HEK293 (cell line): Measurements from ENCODE around the gene TP73.

ENCODE experiments used
- FEZF1 ChIP-seq: fragments of 450-650 bp; formaldehyde crosslinking; IDR thresholded peaks from 2 replicates; pipeline ENCODE4 v1.5.1; 2016; ENCODE audit warnings: missing biosample characterization, missing genetic modification characterization
- HIC1 ChIP-seq: fragments of 450-650 bp; formaldehyde crosslinking; IDR thresholded peaks from 2 replicates; pipeline ENCODE4 v1.5.1; 2016; ENCODE audit warnings: missing biosample characterization, missing genetic modification characterization
- HOXA7 ChIP-seq: sonication (generic); formaldehyde crosslinking; IDR thresholded peaks from 2 replicates; pipeline ENCODE4 v1.8.1; 2022; ENCODE audit warnings: missing genetic modification reagents, borderline replicate concordance
- KLF7 ChIP-seq: fragments of 450-650 bp; formaldehyde crosslinking; IDR thresholded peaks from 2 replicates; pipeline ENCODE4 v1.5.1; 2016; ENCODE audit warnings: missing biosample characterization, missing genetic modification characterization, borderline replicate concordance
- OSR2 ChIP-seq: fragments of 450-650 bp; formaldehyde crosslinking; IDR thresholded peaks from 2 replicates; pipeline ENCODE4 v1.5.1; 2016; ENCODE audit warnings: missing biosample characterization, missing genetic modification characterization
- PRDM4 ChIP-seq: fragments of 450-650 bp; formaldehyde crosslinking; IDR thresholded peaks from 2 replicates; pipeline ENCODE4 v1.5.1; 2017; ENCODE audit warnings: missing biosample characterization, missing genetic modification characterization
- SCRT1 ChIP-seq: fragments of 450-650 bp; formaldehyde crosslinking; IDR thresholded peaks from 2 replicates; pipeline ENCODE4 v1.5.1; 2016; ENCODE audit warnings: missing biosample characterization, missing genetic modification characterization, borderline replicate concordance
- SP3 ChIP-seq: fragments of 450-650 bp; formaldehyde crosslinking; IDR thresholded peaks from 2 replicates; pipeline ENCODE4 v1.5.1; 2016; ENCODE audit warnings: missing biosample characterization, missing genetic modification characterization
- ZFP3 ChIP-seq: fragments of 450-650 bp; formaldehyde crosslinking; IDR thresholded peaks from 2 replicates; pipeline ENCODE4 v1.5.1; 2016; ENCODE audit warnings: low read depth, missing biosample characterization, missing genetic modification characterization
- ZNF146 ChIP-seq: fragments of 450-650 bp; formaldehyde crosslinking; IDR thresholded peaks from 2 replicates; pipeline ENCODE4 v1.5.1; 2016; ENCODE audit warnings: missing biosample characterization, missing genetic modification characterization
- ZNF157 ChIP-seq: fragments of 450-650 bp; formaldehyde crosslinking; IDR thresholded peaks from 2 replicates; pipeline ENCODE4 v1.5.1; 2016; ENCODE audit warnings: missing biosample characterization, missing genetic modification characterization
- ZNF175 ChIP-seq: fragments of 450-650 bp; formaldehyde crosslinking; IDR thresholded peaks from 2 replicates; pipeline ENCODE4 v1.5.1; 2016; ENCODE audit warnings: missing biosample characterization, missing genetic modification characterization
- ZNF18 ChIP-seq: fragments of 450-650 bp; formaldehyde crosslinking; IDR thresholded peaks from 2 replicates; pipeline ENCODE4 v1.5.1; 2016; ENCODE audit warnings: missing biosample characterization, missing genetic modification characterization
- ZNF223 ChIP-seq: fragments of 450-650 bp; formaldehyde crosslinking; IDR thresholded peaks from 2 replicates; pipeline ENCODE4 v1.5.1; 2016; ENCODE audit warnings: missing biosample characterization, missing genetic modification characterization
- ZNF23 ChIP-seq: fragments of 450-650 bp; formaldehyde crosslinking; IDR thresholded peaks from 2 replicates; pipeline ENCODE4 v1.5.1; 2016; ENCODE audit warnings: missing biosample characterization, missing genetic modification characterization, borderline replicate concordance
- ZNF341 ChIP-seq: fragments of 450-650 bp; formaldehyde crosslinking; IDR thresholded peaks from 2 replicates; pipeline ENCODE4; 2016; ENCODE audit warnings: low read depth, missing biosample characterization, missing genetic modification characterization
- ZNF37A ChIP-seq: fragments of 450-650 bp; IDR thresholded peaks from 2 replicates; pipeline ENCODE4 v1.5.1; 2018; ENCODE audit warnings: missing biosample characterization, missing genetic modification characterization
- ZNF404 ChIP-seq: fragments of 450-650 bp; formaldehyde crosslinking; IDR thresholded peaks from 2 replicates; pipeline ENCODE4 v1.5.1; 2017; ENCODE audit warnings: missing biosample characterization, missing genetic modification characterization
- ZNF501 ChIP-seq: fragments of 450-650 bp; formaldehyde crosslinking; IDR thresholded peaks from 2 replicates; pipeline ENCODE4 v1.5.1; 2016; ENCODE audit warnings: missing biosample characterization, missing genetic modification characterization
- ZNF510 ChIP-seq: fragments of 450-650 bp; formaldehyde crosslinking; IDR thresholded peaks from 2 replicates; pipeline ENCODE4 v1.5.1; 2018; ENCODE audit warnings: mild to moderate bottlenecking, missing genetic modification characterization, missing biosample characterization; ENCODE audit not compliant: insufficient replicate concordance
- ZNF518A ChIP-seq: fragments of 450-650 bp; formaldehyde crosslinking; conservative IDR thresholded peaks from 2 replicates; pipeline ENCODE4 v1.5.1; 2016; ENCODE audit warnings: low read depth, missing biosample characterization, missing genetic modification characterization
- ZNF521 ChIP-seq: fragments of 450-650 bp; formaldehyde crosslinking; IDR thresholded peaks from 2 replicates; pipeline ENCODE4 v1.5.1; 2017; ENCODE audit warnings: missing biosample characterization, mild to moderate bottlenecking, missing genetic modification characterization
- ZNF544 ChIP-seq: fragments of 450-650 bp; formaldehyde crosslinking; IDR thresholded peaks from 2 replicates; pipeline ENCODE4 v1.5.0; 2017; ENCODE audit warnings: missing biosample characterization, missing genetic modification characterization
- ZNF549 ChIP-seq: fragments of 450-650 bp; IDR thresholded peaks from 2 replicates; pipeline ENCODE4 v1.5.1; 2018; ENCODE audit warnings: missing biosample characterization, missing genetic modification characterization, mild to moderate bottlenecking, inconsistent platforms, moderate library complexity
- ZNF571 ChIP-seq: fragments of 450-650 bp; formaldehyde crosslinking; IDR thresholded peaks from 2 replicates; pipeline ENCODE4 v1.5.0; 2017; ENCODE audit warnings: missing biosample characterization, missing genetic modification characterization
- ZNF600 ChIP-seq: fragments of 450-650 bp; formaldehyde crosslinking; IDR thresholded peaks from 2 replicates; pipeline ENCODE4 v1.5.1; 2016; ENCODE audit warnings: missing biosample characterization, missing genetic modification characterization
- ZNF660 ChIP-seq: fragments of 450-650 bp; IDR thresholded peaks from 2 replicates; pipeline ENCODE4 v1.5.1; 2018; ENCODE audit warnings: missing biosample characterization, mild to moderate bottlenecking, missing genetic modification characterization
- ZNF677 ChIP-seq: fragments of 450-650 bp; IDR thresholded peaks from 2 replicates; pipeline ENCODE4 v1.5.0; 2018; ENCODE audit warnings: missing biosample characterization, mild to moderate bottlenecking, missing genetic modification characterization, moderate library complexity
- ZSCAN5A ChIP-seq: fragments of 450-650 bp; formaldehyde crosslinking; IDR thresholded peaks from 2 replicates; pipeline ENCODE4 v1.5.1; 2016; ENCODE audit warnings: missing biosample characterization, missing genetic modification characterization

Gene TP73

GRCh38 chr1:3711780-3712451 lies 59.6 kb downstream of the TP73 start (continued):
- TF ChIP-seq ZNF660 (no peak), ZNF571 (tag by site-specific recombination) (no peak), SCRT1 (tag by site-specific recombination) (no peak), ZNF521 (tag by site-specific recombination) (no peak), ZNF510 (tag by site-specific recombination) (no peak), ZNF549 (tag by site-specific recombination) (no peak), OSR2 (tag by site-specific recombination) (peak; percentile 92), ZNF175 (tag by site-specific recombination) (no peak), ZFP3 (tag by site-specific recombination) (no peak), FEZF1 (tag by site-specific recombination) (peak; percentile 59; the same call in 1 of the 2 replicates), HOXA7 (CRISPR knock-in tag) (no peak), ZNF341 (tag by site-specific recombination) (peak; percentile 65), ZNF23 (tag by site-specific recombination) (no peak), PRDM4 (tag by site-specific recombination) (no peak), ZNF544 (tag by site-specific recombination) (no peak), ZSCAN5A (no peak), ZNF146 (tag by site-specific recombination) (no peak), ZNF518A (tag by site-specific recombination) (no peak), ZNF404 (tag by site-specific recombination) (no peak), ZNF677 (tag by site-specific recombination) (no peak), HIC1 (tag by site-specific recombination) (no peak), ZNF501 (tag by site-specific recombination) (no peak), ZNF600 (peak; percentile 51; the same call in 1 of the 2 replicates), ZNF223 (no peak), SP3 (tag by site-specific recombination) (no peak), ZNF18 (tag by site-specific recombination) (peak; percentile 14; the same call in 1 of the 2 replicates), ZNF37A (tag by site-specific recombination) (no peak), ZNF157 (tag by site-specific recombination) (no peak), KLF7 (tag by site-specific recombination) (no peak)
